Esophagus squamous epithelium (tissue), 4 donors: ENCODE measurements around the gene TIAM2.

ENCODE experiments used
- CTCF ChIP-seq, 6 experiments: fragments of 450-650 bp in 4 of 6; fragments of 200-600 bp in 2 of 6; sonication (generic) in 2 of 6; IDR thresholded peaks; one replicate each; pipeline ENCODE4 v1.5.1; 2016 to 2019; ENCODE audit warnings: antibody characterized with exemption in 6 of 6, mild to moderate bottlenecking in 4 of 6, moderate library complexity in 4 of 6
- POLR2A ChIP-seq, 4 donors: fragments of 450-650 bp; IDR thresholded peaks; one replicate each; pipeline ENCODE4 v1.6.1; 2017; ENCODE audit warnings: antibody characterized with exemption in 4 of 4, mild to moderate bottlenecking in 4 of 4, moderate library complexity in 3 of 4

- TF ChIP-seq CTCF (IDR thresholded peaks at IDR 0.05) (no peak), POLR2A (IDR thresholded peaks at IDR 0.05) (no peak)
Observed at GRCh38 chr6:154981079-154981870, 13.8 kb upstream of the TIAM2 start.
